D721Med (cell line): ENCODE data around the gene TMEM187.

ENCODE experiments used
- DNase-seq: peaks from one replicate; pipeline ENCODE4 v3.0.0; 2011; ENCODE audit warnings: low spot score; ENCODE audit not compliant: insufficient read length
- FAIRE-seq: peaks from 2 replicates; lab custom pipeline; 2011; peaks lifted over from hg19 to GRCh38; lab: Jason Lieb, UNC
- CTCF ChIP-seq: IDR thresholded peaks from 2 replicates; pipeline ENCODE4 v1.5.1; 2012; ENCODE audit warnings: mild to moderate bottlenecking, control low read depth; ENCODE audit not compliant: insufficient read depth; ENCODE audit errors: missing control alignments

TMEM187 gene

GRCh38 chrX:153926858-153927671 is 45.5 kb upstream of the TMEM187 start:
- no peak for DNase-seq
- no peak for TF ChIP-seq CTCF
- no peak for FAIRE-seq

- FAIRE-seq (no peak), DNase-seq (no peak)
- no peak for TF ChIP-seq CTCF
These were observed 45.0 kb upstream of the TMEM187 start for GRCh38 chrX:153927672-153927921.

GRCh38 chrX:153927922-153928760 is 44.4 kb upstream of the TMEM187 start:
- TF ChIP-seq CTCF, result no peak
- peak; percentile 80 for DNase-seq
- FAIRE-seq, result no peak

GRCh38 chrX:153928846-153929245 is 43.7 kb upstream of the TMEM187 start:
- DNase-seq (no peak), FAIRE-seq (no peak)
- TF ChIP-seq CTCF, result no peak

- no peak for FAIRE-seq
- TF ChIP-seq CTCF, result no peak
- DNase-seq, result no peak
These were observed 43.0 kb upstream of the TMEM187 start for GRCh38 chrX:153929576-153929975.

- no peak for DNase-seq
- no peak for TF ChIP-seq CTCF
- no peak for FAIRE-seq
These were observed 42.3 kb upstream of the TMEM187 start for GRCh38 chrX:153930011-153930910.
